Activated B cell treated with CpG ODN at 0.5 μM for 24 hours (primary cell): ENCODE data around the gene LRRN3. TPM values are rescaled to one million over a fixed set of nuclear protein-coding genes. Genes with fewer than 3 reads are reported as not detected.

ENCODE experiments used
- ATAC-seq: fragments of 200-7000 bp; cut with Tn5 transposase; one replicate; pipeline ENCODE4 v1.10.0; 2021; ENCODE audit warnings: low read depth, mild to moderate bottlenecking, moderate library complexity
- CTCF ChIA-PET: fragments of 350-600 bp; sonication (Branson Sonifier 250); formaldehyde crosslinking; loops from one replicate; lab custom pipeline; 2021; ENCODE audit warnings: antibody characterized with exemption; lab: Charles Lee
- POLR2A ChIA-PET: fragments of 350-600 bp; sonication (Branson Sonifier 250); formaldehyde crosslinking; loops from one replicate; lab custom pipeline; 2021; ENCODE audit warnings: antibody characterized with exemption; lab: Charles Lee
- DNase-seq: peaks from one replicate; pipeline ENCODE4 v3.0.0; 2022
- H3K27ac Mint-ChIP-seq: one replicate; pipeline ENCODE4 v1.8.0; 2020; ENCODE audit warnings: mixed read lengths
- H3K27me3 Mint-ChIP-seq: one replicate; pipeline ENCODE4 v1.8.0; 2021; ENCODE audit warnings: mixed read lengths
- H3K36me3 Mint-ChIP-seq: one replicate; pipeline ENCODE4 v1.8.0; 2021; ENCODE audit warnings: low read depth, mixed read lengths
- H3K4me1 Mint-ChIP-seq: one replicate; pipeline ENCODE4 v1.8.0; 2021; ENCODE audit warnings: mixed read lengths
- H3K4me3 Mint-ChIP-seq: one replicate; pipeline ENCODE4 v1.8.0; 2020; ENCODE audit warnings: mild to moderate bottlenecking, mixed read lengths
- H3K9me3 Mint-ChIP-seq: one replicate; pipeline ENCODE4 v1.8.0; 2020; ENCODE audit warnings: mixed read lengths
- CTCF ChIP-seq: fragments of 200-600 bp; IDR thresholded peaks from one replicate; pipeline ENCODE4 v1.8.0; 2022; ENCODE audit warnings: antibody characterized with exemption, mild to moderate bottlenecking
- intact Hi-C: fragments of 100-400 bp; cut with micrococcal nuclease; formaldehyde crosslinking; loops from one replicate; pipeline ENCODE4 v1.15.1; 2024
- total RNA-seq: library from RNA; stranded (reverse); gene quantifications from 2 replicates; pipeline ENCODE4 v1.2.3, GENCODE V29; 2022

The LRRN3 gene
- total RNA-seq, 1 donor from 2014 or later: not detected

GRCh38 chr7:111107579-111107978 lies 16.7 kb downstream of the LRRN3 start:
- intact Hi-C loops: no loop called here
- Mint-ChIP-seq H3K27me3 (no peaks in the 10 kb centered on the region), H3K9me3 (no peaks in the 10 kb centered on the region), H3K4me3 (no peak overlapping the region), H3K27ac (no peak overlapping the region), H3K36me3 (no peaks in the 10 kb centered on the region), H3K4me1 (peaks cover 32% of the 10 kb centered on the region)
- ATAC-seq (no peak), DNase-seq (no peak)
- POLR2A ChIA-PET: no interaction called here
- TF ChIP-seq CTCF: no peak
- CTCF ChIA-PET: no interaction called here

GRCh38 chr7:111108000-111108399 lies 17.1 kb downstream of the LRRN3 start:
- no peak overlapping the region for H3K4me3 Mint-ChIP-seq
- DNase-seq: no peak
- peaks cover 31% of the 10 kb centered on the region for H3K4me1 Mint-ChIP-seq
- TF ChIP-seq CTCF: no peak
- ChIA-PET POLR2A (no interaction called here), CTCF (no interaction called here)
- no peak overlapping the region for H3K27ac Mint-ChIP-seq
- H3K27me3 Mint-ChIP-seq: no peaks in the 10 kb centered on the region
- intact Hi-C loops: no loop called here
- no peaks in the 10 kb centered on the region for H3K36me3 Mint-ChIP-seq
- H3K9me3 Mint-ChIP-seq: no peaks in the 10 kb centered on the region
- ATAC-seq: no peak

GRCh38 chr7:111108496-111108895 lies 17.6 kb downstream of the LRRN3 start:
- Mint-ChIP-seq H3K27me3 (no peaks in the 10 kb centered on the region), H3K4me3 (no peak overlapping the region), H3K4me1 (peaks cover 29% of the 10 kb centered on the region), H3K9me3 (no peaks in the 10 kb centered on the region), H3K27ac (no peak overlapping the region), H3K36me3 (no peaks in the 10 kb centered on the region)
- DNase-seq: no peak
- no peak for TF ChIP-seq CTCF
- intact Hi-C loops: no loop called here
- no peak for ATAC-seq
- POLR2A ChIA-PET: no interaction called here
- CTCF ChIA-PET: no interaction called here

GRCh38 chr7:111112439-111112838 lies 21.5 kb downstream of the LRRN3 start:
- no peaks in the 10 kb centered on the region for H3K27me3 Mint-ChIP-seq
- H3K27ac Mint-ChIP-seq: no peak overlapping the region
- no peak for TF ChIP-seq CTCF
- ChIA-PET CTCF (no interaction called here), POLR2A (no interaction called here)
- no peak for ATAC-seq
- no peak overlapping the region for H3K4me3 Mint-ChIP-seq
- H3K9me3 Mint-ChIP-seq: no peaks in the 10 kb centered on the region
- intact Hi-C loops: no loop called here
- H3K36me3 Mint-ChIP-seq: no peaks in the 10 kb centered on the region
- H3K4me1 Mint-ChIP-seq: peaks cover 11% of the 10 kb centered on the region
- DNase-seq: no peak

GRCh38 chr7:111113263-111114017 lies 22.5 kb downstream of the LRRN3 start:
- Mint-ChIP-seq H3K4me3 (no peak overlapping the region), H3K4me1 (peaks cover 11% of the 10 kb centered on the region), H3K36me3 (no peaks in the 10 kb centered on the region), H3K27ac (no peak overlapping the region), H3K27me3 (no peaks in the 10 kb centered on the region), H3K9me3 (no peaks in the 10 kb centered on the region)
- ChIA-PET CTCF (no interaction called here), POLR2A (interaction anchor here (0.8 kb wide), 1 partner anchor 24 kb away, joined by 5 read pairs; no protein-coding TSS in a partner anchor)
- ATAC-seq: no peak
- intact Hi-C loops: no loop called here
- TF ChIP-seq CTCF: no peak
- no peak for DNase-seq
